GM13976 (cell line): ENCODE results near the gene ASTN2.

ENCODE experiments used
- DNase-seq: peaks from one replicate; pipeline ENCODE4 v3.0.0; 2012; ENCODE audit warnings: low spot score
- in situ Hi-C: fragments of 300-500 bp; cut with MboI; formaldehyde crosslinking; loops from one replicate; pipeline ENCODE4 v1.12.0; 2022; ENCODE audit warnings: low sequenced_read_pairs, mixed read lengths, inconsistent platforms; ENCODE audit not compliant: unreplicated experiment
- TF ChIP-seq, protein P1 (sequence below): IDR thresholded peaks from 2 replicates; pipeline ENCODE4 v1.5.1; 2012; ENCODE audit warnings: borderline replicate concordance, mild to moderate bottlenecking; ENCODE audit not compliant: insufficient read depth; ENCODE audit errors: extremely low read depth, missing control alignments, control extremely low read depth

Gene ASTN2

DNA sequence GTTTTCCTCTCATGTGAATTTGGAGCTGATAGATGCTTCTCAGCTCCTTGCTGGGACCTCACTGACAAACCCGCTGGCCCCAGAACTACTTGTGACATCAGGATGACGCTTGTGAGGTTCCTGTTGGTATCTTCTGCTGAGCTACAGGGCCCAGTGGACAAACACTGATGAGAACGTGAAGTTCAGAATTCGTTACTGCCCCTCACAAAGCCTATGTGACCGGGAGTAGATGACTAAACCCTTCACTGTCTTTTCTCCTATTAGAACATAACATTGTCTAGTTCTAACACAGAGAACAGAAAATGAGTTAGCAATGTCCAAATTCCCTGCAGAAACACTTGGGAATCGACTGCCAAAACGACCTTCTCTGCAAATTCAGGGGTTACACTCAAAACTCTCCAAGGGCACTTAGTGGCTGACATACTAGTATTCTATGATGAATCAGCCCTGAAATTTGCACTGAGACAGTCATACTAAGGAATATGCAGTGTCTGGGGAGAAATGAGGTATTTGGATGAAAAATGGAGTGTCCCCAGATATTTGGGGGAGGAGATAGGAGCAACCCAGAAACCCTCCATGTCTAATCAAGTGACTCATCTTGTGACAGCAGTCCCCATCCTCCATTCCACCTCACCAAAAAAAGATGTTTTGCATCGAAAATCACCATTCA, 871.0 kb downstream of the ASTN2 start:
- TF ChIP-seq, protein P1, sequence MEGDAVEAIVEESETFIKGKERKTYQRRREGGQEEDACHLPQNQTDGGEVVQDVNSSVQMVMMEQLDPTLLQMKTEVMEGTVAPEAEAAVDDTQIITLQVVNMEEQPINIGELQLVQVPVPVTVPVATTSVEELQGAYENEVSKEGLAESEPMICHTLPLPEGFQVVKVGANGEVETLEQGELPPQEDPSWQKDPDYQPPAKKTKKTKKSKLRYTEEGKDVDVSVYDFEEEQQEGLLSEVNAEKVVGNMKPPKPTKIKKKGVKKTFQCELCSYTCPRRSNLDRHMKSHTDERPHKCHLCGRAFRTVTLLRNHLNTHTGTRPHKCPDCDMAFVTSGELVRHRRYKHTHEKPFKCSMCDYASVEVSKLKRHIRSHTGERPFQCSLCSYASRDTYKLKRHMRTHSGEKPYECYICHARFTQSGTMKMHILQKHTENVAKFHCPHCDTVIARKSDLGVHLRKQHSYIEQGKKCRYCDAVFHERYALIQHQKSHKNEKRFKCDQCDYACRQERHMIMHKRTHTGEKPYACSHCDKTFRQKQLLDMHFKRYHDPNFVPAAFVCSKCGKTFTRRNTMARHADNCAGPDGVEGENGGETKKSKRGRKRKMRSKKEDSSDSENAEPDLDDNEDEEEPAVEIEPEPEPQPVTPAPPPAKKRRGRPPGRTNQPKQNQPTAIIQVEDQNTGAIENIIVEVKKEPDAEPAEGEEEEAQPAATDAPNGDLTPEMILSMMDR: no peak
- in situ Hi-C loops: no loop called here
- no peak for DNase-seq

DNA sequence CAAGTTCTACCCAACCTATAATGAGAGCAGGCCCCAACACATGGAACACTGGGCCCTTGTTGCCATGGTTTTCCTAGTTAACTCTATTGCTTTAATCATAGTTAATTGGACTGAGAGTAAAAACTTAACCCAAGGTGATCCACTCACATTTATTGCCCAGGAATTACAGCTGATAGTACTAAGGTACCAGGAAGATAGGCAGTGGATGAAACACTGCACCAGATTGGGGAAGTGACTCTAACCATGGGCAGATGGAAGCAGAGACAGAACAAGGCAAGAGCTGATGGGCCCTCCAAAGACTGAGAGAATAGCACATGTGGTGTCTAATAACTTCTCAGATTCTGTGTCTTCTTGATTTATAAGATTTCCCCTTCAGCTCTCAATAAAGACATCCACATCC, 873.5 kb downstream of the ASTN2 start:
- TF ChIP-seq, protein P1: no peak
- no peak for DNase-seq
- in situ Hi-C loops: no loop called here

DNA sequence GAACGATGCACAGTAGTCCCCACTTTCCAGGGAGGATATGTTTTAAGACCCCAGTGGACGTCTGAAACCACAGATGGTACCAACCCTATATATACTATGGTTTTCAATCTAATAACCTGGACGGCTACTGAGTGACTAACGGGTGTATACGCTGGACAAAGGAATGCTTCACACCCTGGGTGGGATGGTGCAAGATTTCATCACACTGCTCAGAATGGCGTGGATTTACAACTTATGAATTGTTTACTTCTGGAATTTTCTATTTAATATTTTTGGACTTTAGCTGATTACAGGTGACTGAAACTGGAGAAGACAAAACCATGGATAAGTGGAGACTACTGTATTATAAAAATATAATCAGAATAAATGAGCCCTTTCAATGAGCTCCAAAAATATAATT, 875.3 kb downstream of the ASTN2 start:
- no peak for DNase-seq
- TF ChIP-seq, protein P1: no peak
- in situ Hi-C loops: no loop called here

DNA sequence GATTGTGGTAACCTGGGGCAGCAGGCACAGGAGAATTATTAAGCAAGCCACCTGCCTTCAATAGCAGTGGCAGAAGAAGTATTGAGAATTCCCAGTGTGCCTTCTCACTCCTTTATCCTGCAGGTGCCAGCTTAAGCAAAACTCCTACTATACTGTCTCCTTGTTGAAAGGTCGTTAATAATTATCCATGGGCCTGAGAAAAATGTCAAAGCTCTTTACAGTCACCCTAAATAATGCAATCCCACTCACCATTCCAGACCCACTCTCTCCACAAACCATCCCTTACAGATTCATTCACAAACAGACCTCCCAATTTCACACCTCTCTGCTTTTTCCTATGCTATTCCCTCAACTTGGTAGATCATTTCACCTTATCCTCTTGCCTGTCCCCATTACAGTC, 889.2 kb downstream of the ASTN2 start:
- DNase-seq: no peak
- in situ Hi-C loops: no loop called here
- TF ChIP-seq, protein P1: no peak

DNA sequence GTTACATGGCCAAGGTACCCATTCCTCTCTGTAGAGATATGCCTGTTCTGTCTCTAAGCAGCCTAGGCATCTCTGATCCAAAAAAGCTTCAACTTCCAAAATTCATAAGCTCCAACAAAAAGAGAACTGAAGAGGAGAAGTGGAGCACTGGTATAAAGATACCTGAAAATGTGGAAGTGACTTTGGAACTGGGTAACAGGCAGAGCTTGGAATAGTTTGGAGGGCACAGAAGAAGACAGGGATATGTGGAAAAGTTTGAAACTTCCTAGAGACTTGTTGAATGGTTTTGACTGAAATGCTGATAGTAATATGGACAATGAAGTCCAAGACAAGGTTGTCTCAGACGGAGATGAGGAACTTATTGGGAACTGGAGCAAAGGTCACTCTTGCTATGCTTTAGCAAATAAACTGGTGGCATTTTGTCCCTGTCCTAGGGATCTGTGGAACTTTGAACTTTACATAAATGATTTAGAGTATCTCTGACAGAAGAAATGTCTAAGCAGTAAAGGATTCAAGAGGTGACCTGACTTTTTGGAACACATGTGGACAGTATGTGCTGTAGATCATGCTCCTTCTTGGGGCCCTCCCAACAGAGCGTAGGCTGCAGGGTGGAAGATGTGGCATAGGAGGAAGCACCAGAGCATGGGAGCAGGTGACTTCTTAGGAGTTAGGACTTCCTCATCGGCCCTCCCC, 889.9 kb downstream of the ASTN2 start:
- DNase-seq: no peak
- TF ChIP-seq, protein P1: no peak
- in situ Hi-C loops: no loop called here

DNA sequence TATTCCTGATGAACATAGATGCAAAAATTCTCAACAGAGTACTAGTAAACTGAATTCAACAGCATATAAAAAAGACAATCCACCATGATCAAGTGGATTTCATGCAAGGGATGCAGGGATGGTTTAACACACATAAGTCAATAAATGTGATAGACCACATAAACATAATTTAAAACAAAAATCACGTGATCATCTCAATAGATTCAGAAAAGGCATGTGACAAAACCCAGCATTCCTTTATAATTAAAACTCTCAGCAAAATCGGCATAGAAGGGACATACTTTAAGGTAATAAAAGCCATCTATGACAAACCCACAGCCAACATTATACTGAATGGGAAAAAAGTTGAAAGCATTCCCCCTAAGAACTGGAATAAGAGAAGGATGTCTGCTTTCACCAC, 894.6 kb downstream of the ASTN2 start:
- TF ChIP-seq, protein P1: no peak
- in situ Hi-C loops: no loop called here
- DNase-seq: no peak
